AG09319 (cell line): ENCODE results near the gene HLA-DOB.

Experiments used
- DNase-seq: peaks from one replicate; pipeline ENCODE4 v3.0.0-alpha.2; 2010; ENCODE audit warnings: low read depth; ENCODE audit errors: extremely low read depth
- TF ChIP-seq, protein P1 (sequence below): IDR thresholded peaks from 2 replicates; pipeline ENCODE4 v1.5.1; 2011; ENCODE audit warnings: low read depth, mild to moderate bottlenecking, inconsistent platforms, low read length, moderate library complexity

The HLA-DOB gene

DNA sequence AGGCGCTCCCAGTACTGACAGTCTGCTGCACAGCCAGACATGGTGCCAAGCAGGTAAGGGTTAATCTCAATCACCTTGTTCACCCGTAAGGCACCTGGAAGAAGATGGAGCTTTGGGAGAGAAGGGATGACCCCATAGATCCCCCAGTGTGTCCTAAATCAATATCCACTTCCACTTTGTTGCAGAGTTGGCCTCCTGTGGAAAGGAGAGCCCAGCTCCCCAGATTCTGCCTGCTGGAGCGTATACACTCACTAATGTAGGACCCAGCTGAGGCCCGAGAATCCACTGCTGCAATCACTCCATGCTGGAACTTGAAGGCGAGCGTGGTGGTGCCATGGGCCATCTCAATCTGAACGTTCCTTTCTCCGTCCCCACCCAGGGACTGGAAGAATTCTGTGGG lies 25.9 kb upstream of the HLA-DOB start:
- TF ChIP-seq, protein P1, sequence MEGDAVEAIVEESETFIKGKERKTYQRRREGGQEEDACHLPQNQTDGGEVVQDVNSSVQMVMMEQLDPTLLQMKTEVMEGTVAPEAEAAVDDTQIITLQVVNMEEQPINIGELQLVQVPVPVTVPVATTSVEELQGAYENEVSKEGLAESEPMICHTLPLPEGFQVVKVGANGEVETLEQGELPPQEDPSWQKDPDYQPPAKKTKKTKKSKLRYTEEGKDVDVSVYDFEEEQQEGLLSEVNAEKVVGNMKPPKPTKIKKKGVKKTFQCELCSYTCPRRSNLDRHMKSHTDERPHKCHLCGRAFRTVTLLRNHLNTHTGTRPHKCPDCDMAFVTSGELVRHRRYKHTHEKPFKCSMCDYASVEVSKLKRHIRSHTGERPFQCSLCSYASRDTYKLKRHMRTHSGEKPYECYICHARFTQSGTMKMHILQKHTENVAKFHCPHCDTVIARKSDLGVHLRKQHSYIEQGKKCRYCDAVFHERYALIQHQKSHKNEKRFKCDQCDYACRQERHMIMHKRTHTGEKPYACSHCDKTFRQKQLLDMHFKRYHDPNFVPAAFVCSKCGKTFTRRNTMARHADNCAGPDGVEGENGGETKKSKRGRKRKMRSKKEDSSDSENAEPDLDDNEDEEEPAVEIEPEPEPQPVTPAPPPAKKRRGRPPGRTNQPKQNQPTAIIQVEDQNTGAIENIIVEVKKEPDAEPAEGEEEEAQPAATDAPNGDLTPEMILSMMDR, result no peak
- no peak for DNase-seq

DNA sequence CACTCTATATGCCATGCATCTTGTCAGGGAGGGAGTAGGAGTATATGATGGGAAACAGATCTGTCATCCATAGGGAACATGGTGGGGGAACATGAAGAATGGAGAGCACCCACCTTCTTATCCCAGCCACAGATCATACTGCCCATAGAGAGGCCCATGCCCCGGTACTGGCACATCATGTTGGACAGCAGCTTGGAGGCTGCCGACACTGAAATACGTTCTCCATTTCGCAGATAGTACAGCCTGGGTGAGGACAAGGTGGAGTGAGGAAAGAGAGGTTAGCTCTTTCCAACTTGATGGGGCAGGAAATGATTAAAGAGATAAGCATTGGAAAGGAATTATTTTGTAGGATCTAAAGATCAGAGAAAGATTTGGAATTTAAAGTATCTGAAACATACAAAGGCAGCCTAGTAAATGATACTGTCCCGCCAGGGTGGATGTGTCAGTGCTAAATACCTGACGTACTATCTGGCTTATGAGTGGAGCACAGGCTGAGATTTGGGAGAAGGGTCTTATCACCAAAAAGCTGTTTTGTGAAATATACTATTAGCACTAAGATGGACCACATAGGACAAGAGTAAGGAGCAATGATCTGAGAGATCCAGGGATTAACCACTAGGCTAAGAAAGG lies 25.3 kb upstream of the HLA-DOB start:
- no peak for DNase-seq

GRCh38 chr6:32840604-32841246 lies 23.9 kb upstream of the HLA-DOB start:
- no peak for DNase-seq
- TF ChIP-seq, protein P1, result no peak

More for the DNA sequence above, 25.3 kb upstream of the HLA-DOB start:
- TF ChIP-seq, protein P1, result no peak

DNA sequence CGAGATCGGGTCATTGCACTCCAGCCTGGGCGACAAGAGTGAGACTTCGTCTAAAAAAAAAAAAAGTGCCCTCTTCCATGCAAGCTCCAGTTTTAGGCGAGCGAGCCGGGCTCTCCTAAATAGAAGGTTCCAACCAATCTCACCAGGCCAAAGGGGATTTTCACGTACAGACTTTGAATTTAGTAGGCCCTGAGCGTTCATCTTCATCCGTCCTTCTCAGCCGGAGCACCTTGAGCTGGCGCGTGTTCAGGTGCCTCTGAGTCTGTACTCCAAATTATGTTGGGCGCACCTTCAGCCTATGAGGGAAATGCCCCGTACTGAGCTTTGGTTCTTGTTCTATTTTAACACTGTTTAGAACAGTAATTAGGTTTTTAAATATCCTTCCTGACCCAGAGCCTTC lies 22.6 kb upstream of the HLA-DOB start:
- TF ChIP-seq, protein P1, result no peak
- DNase-seq, result no peak

DNA sequence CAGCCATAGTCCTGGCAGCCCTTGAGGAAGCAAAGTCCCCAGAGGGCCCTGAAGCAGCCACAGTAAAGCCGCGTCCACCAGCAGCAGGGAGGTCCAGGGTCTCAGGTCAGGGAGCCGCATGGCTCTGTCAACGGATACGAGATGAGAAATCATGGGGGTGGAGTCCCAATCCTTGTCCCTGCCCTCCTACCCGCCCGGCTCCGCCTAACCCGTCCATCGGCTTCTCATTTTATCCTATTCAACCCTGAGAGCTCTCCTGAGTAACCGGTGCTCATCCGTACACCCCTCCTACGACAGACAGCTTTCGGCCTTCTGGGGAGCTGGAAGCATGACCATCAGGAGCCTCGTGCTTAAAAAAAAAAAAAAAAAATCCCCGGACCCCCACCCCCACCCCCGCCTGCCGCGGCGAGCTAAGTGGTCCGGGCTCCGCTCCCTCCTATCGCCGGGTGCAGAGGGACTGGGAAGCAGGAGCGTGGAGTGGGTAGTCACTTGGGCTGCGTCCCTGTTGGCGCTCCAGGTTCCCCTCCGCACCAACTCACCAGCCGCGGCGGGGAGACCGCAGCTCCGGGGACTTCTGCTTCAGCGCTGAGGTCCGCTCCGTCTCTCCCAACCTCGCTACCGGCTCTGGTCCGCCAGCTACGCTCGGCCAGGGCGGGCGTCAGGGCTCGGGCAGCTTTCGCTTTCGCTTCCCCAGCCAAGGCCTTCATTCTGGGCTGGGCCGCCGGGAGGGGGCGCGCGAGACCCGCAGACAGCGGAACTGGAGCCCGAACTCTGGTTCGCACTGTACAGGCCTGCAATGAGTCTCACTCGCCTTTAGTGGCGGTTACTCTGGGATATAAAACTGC lies 21.5 kb upstream of the HLA-DOB start, which contains the start of gene TAP2:
TSS of gene TAP2 (minus strand) at position 626 of the 845 bp plus-strand sequence. CDS start at position 120, 506 bp downstream.
- DNase-seq, result peak; percentile 72
- TF ChIP-seq, protein P1, result peak; percentile 91

DNA sequence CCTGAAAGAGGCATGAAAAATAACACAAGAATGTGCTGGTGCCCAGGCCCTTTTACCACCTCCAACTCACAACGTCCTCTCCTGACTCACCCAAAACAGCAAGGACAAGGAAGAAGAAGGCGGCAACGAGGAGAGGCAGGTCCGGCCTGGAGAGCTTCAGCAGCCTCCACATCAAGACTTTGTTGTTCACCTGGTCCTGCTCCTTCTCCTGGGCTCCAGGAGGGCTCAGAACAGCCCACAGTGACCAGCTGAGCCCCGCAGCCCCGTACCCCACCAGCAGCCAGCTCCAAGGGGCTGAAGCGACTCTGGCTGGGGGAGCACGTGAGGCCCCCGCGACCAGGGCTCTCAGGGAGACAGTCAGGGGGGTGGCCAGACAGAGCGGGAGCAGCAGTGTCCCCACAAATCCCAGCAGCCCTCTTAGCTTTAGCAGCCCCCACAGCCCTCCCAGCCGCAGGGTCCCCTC lies 20.9 kb upstream of the HLA-DOB start:
- DNase-seq, result no peak

More for the DNA sequence above, 20.9 kb upstream of the HLA-DOB start:
- TF ChIP-seq, protein P1, result no peak
